CD4-positive, alpha-beta T cell treated with Interleukin-17A for 1 hour (primary cell): ENCODE measurements around the gene ASGR1.
"Not testable (repeated sequence)": the region's sequence is repeated elsewhere in the genome, so short reads cannot be mapped to it uniquely, and the experiment has no call there.

Source experiments
- DNase-seq: peaks from one replicate; pipeline ENCODE4 v3.0.0-alpha.2; 2020

Gene ASGR1

GRCh38 chr17:7158424-7158823 lies 20.7 kb downstream of the ASGR1 start:
- not testable (repeated sequence) for DNase-seq

DNA sequence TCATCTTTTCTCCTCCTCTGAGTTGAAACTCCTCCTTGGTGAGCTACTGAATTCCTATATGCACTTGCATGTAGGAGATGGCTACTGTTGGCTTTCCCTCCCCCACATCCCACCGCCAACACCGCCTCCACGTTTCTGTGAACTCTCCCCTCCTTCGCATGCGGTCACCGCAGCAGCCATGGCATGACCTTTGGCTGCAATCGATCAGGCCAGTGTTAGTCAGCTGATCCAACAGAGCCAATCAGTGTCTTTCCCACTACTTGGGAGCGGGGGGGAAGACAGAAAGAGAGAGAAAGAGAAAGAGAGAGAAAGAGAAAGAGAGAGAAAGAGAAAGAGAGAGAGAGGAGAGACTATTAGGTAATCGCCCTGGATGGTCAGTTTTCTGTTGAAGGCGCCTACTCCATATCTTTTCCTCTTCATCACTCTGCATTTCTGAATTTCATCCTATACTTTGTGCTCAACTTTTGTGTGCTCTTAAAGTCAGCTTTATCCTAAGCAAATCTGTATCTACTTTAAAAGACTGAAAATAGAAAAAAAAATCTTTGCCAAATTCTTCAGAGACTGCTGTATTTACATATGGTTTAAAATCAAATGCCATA lies 22.7 kb downstream of the ASGR1 start:
- DNase-seq = no peak

- DNase-seq = peak; percentile 27
Observed at GRCh38 chr17:7147772-7148171, 31.4 kb downstream of the ASGR1 start.

- DNase-seq = no peak
Observed at GRCh38 chr17:7146115-7146514, 33.1 kb downstream of the ASGR1 start.

- DNase-seq = no peak
Observed at GRCh38 chr17:7144213-7144612, 35.0 kb downstream of the ASGR1 start.

GRCh38 chr17:7141824-7142223 lies 37.3 kb downstream of the ASGR1 start:
- DNase-seq = no peak

GRCh38 chr17:7139400-7139799 lies 39.8 kb downstream of the ASGR1 start:
- no peak for DNase-seq

GRCh38 chr17:7138800-7139381 lies 40.3 kb downstream of the ASGR1 start:
- no peak for DNase-seq

DNA sequence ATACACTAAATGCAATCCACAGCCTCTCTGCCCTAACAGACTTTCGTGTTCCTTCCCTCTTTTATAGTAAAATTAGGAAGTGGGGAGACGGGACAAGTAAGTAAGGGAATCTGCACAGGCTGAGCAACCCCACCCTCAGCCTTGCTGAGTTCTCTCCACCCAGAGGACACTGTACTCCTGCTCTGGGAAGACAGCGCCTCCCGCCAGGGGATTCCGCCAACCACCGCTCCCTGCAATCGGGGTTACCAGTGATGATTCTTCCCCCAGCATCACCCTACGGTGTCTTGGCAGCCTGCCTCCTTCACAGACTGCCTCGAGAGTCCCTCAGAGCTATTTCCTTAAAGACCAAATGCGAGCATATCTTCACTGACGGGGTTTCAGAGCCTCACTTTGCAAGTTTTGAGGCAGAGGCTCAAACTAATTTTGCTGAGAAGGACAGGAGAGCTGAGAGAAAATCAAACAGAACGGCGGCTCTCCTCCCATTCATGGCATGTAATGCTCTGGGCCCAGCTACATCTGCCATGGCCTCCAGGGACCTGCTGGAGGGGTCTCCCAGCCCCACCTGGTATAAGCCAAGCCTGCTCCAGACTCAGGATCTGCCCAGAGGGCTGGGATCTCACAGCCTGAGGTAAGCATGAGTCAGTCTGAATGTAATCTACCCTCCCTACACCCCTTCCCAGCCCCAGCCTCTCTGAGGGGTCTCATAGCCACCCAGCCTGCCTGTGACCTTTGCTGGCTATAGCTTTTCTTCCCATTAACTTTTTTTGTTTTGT lies 41.8 kb downstream of the ASGR1 start:
- no peak for DNase-seq

DNA sequence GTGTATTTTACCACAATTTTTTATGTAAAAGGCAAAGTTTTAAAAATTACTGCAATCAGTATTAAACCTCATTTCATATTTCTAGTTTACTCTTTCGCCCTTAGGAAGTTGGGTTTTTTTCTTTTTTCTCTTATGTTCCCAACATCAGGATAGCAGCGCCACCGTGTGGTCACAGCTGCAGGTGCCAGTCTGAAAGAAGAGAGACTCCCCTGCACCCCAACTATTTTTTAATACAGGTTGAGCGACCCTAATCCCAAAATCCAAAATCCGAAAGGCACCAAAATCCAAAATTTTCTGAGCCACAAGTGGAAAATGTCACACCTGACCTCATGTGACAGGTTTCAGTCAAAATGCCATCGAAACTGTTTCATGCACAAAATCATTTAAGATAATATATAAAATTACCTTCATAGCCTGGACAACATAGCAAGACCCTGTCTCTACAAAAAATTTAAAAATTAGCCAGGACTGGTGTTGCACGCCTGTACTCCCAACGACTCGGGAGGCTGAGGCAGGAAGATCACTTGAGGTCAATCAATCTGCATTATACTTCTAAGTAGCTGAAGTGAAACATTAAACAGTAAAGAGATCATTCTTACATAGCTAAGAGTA lies 42.8 kb downstream of the ASGR1 start:
- DNase-seq = peak; percentile 81

GRCh38 chr17:7133916-7134315 lies 45.3 kb downstream of the ASGR1 start:
- DNase-seq = no peak

DNA sequence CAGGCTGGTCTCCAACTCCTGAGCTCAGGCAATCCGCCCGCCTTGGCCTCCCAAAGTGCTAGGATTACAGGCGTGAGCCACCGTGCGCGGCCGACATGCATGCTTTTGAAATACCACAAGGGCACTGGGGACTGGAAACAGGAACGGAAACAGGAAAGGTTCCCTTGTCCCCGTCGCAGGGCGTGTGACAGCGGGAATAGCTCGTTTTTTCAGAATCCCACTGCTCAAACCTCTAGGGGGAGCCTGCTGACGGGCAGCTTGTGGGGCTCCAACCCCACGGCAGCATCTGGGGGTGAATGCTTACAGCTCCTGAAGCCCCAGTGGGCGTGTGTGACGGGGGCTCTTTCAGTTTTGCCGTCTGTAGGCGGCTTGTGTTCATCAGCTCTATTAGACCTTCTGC lies 45.7 kb downstream of the ASGR1 start:
- peak; percentile 61 for DNase-seq

GRCh38 chr17:7132511-7133094 lies 46.6 kb downstream of the ASGR1 start:
- peak; percentile 88 for DNase-seq

DNA sequence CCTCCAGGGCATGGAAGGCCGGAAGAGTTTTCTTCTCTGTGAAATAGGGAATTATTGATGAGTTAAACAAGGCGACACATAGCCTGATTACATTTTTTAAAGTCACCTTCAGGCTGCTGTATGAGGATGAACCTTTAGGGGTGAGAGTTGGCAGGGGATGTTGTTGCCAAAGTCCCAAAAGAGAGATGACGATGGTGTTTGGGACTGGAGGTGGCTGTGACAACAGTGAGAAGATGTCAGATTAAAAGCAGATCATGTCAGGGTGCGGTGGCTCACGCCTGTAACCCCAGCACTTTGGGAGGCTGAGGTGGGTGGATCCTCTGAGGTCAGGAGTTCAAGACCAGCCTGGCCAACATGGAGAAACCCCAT lies 47.8 kb downstream of the ASGR1 start:
- no peak for DNase-seq

- DNase-seq = no peak
Observed at GRCh38 chr17:7130621-7131422, 48.3 kb downstream of the ASGR1 start.

- no peak for DNase-seq
Observed at GRCh38 chr17:7129311-7129710, 49.9 kb downstream of the ASGR1 start.

GRCh38 chr17:7128160-7128559 lies 51.0 kb downstream of the ASGR1 start:
- DNase-seq = no peak

DNA sequence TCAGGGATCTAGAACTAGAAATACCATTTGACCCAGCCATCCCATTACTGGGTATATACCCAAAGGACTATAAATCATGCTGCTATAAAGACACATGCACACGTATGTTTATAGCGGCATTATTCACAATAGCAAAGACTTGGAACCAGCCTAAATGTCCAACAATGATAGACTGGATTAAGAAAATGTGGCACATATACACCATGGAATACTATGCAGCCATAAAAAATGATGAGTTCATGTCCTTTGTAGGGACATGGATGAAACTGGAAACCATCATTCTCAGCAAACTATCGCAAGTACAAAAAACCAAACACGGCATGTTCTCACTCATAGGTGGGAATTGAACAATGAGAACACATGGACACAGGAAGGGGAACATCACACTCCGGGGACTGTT lies 51.7 kb downstream of the ASGR1 start:
- DNase-seq = not testable (repeated sequence)

DNA sequence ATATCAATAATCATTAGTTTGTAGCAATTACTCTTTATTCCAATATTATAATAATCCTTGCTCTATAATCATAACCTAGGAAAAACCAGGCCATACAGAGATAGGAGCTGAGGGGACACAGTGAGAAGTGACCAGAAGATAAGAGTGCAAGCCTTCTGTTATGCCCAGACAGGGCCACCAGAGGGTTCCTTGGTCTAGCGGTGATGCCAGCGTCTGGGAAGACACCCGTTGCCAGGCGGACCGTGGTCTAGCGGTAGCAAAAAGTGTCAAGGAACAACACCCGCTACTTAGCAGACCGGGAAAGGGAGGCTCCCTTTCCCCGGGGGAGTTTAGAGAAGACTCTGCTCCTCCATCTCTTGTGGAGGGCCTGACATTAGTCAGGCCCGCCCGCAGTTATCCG lies 52.8 kb downstream of the ASGR1 start:
- DNase-seq = not testable (repeated sequence)

- DNase-seq = no peak
Observed at GRCh38 chr17:7124923-7125322, 54.2 kb downstream of the ASGR1 start.

DNA sequence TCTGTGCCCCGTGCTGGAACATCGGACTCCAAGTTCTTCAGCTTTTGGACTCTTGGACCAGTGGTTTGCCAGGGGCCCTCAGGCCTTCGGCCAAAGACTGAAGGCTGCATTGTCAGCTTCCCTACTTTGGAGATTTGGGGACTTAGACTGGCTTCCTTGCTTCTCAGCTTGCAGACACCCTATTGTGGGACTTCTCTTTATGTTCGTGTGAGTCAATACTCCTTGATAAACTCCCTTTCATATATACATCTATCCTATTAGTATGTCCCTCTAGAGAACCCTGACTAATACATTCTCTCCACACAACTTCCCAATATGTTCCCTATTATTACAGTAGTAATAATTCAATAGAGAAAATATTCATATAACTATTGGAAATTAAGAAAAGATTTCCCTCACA lies 55.3 kb downstream of the ASGR1 start:
- no peak for DNase-seq
